ENCODE measurements around the gene GRIN2A.

The GRIN2A gene

GRCh38 chr16:9766891-9767290, 415.3 kb downstream of the GRIN2A start:
- no peak for DNase-seq (ENCODE audit: low read depth in 2 of 2)

DNA sequence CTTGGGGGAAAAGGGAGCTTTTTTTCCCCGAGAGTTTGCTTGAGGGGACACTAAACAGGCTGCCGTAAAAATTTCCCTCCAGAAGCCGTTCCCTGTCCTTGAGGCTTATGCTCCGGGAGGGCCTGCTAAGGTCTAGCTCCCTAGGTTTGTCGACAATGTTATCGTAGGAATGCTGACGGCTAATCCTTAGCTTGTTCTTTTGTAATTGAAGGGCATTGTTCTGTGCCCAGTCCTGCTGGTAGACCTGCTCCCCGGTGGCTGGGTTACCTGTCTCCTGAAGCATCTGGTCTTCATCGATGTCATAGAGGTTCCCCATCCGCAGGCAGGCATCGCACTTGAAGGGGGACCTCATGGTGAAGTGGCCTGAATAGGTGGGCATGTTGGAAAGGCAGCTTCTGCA, 418.7 kb downstream of the GRIN2A start:
- no peak for DNase-seq (ENCODE audit: low read depth in 2 of 2)

GRCh38 chr16:9761870-9762269, 420.4 kb downstream of the GRIN2A start:
- no peak for DNase-seq (ENCODE audit: low read depth in 2 of 2)

- DNase-seq (ENCODE audit: low read depth in 2 of 2), result no peak
These were observed 424.5 kb downstream of the GRIN2A start for GRCh38 chr16:9757687-9758086.

DNA sequence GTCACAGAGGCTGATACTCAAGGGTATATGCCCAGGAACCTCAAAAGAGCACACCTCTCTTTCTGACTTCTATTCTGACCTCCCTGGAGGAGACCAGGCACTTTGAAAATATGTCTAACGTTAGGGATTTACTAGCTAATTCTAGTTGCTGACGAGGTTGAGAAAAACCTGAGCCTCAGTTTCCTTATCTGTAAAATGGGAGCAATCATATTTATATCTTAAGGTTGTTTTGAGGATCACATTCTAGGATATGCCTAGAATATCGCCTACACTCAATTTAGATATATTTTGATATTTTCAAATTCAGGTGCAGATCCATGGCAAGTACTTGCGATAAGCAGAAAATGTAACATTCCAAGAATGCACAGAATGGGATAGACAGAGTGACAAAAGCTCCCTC, 425.8 kb downstream of the GRIN2A start:
- no peak for DNase-seq (ENCODE audit: low read depth in 2 of 2)

GRCh38 chr16:9755081-9755480, 427.1 kb downstream of the GRIN2A start:
- no peak for DNase-seq (ENCODE audit: low read depth in 2 of 2)

DNA sequence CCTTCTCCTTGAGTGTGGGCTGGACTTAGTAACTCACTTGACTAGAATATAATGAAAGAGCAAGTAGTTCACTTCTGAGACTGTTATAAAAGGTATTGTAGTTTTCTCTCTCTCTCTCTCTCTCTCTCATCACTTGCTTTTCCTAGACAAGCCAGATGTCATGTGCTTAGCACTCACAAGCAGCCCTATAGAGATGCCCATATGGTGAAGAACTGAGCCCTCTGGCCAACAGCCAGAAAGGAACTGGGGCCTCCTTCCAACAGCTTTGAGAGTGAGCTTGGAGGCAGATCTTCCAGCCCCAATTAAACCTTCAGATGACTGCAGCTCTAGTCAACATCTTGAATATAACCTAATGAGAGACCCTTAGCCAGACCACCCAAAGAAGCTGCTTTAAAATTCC, 440.5 kb downstream of the GRIN2A start:
- no peak for DNase-seq (ENCODE audit: low read depth in 2 of 2)

DNA sequence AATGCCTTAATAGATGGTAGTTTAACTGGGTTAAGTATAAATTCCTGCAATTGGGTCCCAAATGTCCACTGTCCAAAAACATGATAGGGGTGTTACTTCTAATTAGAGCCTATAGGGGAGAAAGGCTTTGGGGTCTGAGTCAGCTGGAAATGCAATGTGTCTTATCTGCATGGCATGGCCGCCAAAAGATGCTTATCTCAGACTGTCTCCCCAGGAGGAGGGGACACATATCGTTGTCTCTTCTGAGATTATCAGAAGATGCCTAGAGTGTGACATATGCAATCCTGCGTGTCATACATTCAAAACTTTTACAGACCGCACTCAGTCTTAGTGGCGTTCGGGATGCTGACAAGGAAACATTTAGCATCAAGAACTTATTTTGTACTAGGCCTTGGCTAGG, 442.9 kb downstream of the GRIN2A start:
- no peak for DNase-seq (ENCODE audit: low read depth in 2 of 2)

- no peak for DNase-seq (ENCODE audit: low read depth in 2 of 2)
These were observed 443.5 kb downstream of the GRIN2A start for GRCh38 chr16:9738690-9739089.

DNA sequence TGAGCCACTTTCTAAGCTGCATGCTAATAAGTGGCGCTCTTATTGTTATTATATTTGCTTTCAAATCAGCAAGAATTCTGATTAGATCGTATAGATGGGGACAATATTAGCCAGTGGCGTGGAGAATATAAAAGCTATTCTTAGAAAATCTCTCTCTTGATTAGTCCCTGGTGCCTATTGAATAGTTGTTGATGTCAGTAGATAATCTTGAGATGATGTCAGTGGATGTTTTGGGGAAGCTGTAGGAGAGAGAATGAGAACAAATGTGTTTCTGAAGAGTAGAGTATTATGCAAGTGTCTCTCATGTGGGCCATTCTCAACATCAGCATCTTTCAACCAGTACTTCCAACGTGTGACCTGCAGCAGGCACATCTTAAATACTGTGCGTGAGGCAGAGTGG, 445.7 kb downstream of the GRIN2A start:
- no peak for DNase-seq (ENCODE audit: low read depth in 2 of 2)

GRCh38 chr16:9723136-9723535, 459.1 kb downstream of the GRIN2A start:
- no peak for DNase-seq (ENCODE audit: low read depth in 2 of 2)

- DNase-seq (ENCODE audit: low read depth in 2 of 2), result no peak
These were observed 468.3 kb downstream of the GRIN2A start for GRCh38 chr16:9713907-9714306.

DNA sequence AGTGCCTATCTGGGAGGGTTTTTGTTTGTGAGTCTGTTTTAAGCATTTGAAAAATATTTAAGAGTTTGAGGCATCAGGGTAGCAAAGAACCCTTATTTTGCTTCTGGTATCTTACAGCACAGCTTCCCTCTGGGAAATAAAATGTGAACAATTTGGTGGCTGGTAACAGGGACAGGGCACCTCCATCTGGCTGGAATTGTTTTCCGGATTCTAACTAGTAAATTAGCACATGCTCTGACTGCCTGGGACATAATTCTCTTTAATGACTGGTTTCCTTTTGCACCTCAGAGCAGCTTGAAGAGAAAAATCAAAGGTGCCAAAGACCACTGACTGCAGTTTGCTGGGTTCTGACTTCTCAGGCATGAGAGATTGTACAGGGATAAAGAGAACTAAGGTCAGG, 469.1 kb downstream of the GRIN2A start:
- no peak for DNase-seq (ENCODE audit: low read depth in 2 of 2)

GRCh38 chr16:9708972-9709620, 473.1 kb downstream of the GRIN2A start:
- no peak for DNase-seq (ENCODE audit: low read depth in 2 of 2)

DNA sequence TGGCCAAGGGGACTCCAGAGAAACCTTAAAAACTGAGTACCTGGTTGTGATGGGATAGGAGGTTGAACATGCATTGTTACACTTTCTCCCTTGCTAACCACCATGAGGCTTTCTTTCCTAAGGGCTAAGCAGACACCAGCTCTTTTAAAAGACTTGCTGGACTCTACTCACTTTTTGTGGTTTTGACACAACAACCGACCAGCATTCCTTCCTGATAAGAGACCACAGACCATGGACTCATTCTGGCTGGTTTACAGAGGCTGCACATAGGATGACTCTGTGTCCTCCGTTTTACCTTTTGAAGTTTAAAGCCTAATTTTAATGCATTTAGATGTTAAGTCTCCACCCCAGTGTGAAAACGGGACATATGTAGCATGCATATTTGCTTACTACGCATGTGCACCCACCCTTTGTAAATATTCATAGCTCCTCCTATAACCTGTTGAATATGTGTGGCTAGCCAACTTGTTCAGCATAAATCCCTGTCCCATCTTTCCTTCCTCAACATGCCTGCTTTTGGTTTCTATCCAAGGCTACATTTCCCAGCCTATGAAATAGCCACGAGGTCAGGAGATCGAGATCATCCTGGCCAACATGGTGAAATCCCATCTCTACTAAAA, 475.9 kb downstream of the GRIN2A start:
- DNase-seq (ENCODE audit: low read depth in 2 of 2), result no peak

GRCh38 chr16:9703731-9704130, 478.5 kb downstream of the GRIN2A start:
- no peak for DNase-seq (ENCODE audit: low read depth in 2 of 2)

Measured in stimulated activated CD8-positive, alpha-beta memory T cell treated with anti-CD3 and anti-CD28 coated beads, Interleukin-15, amount 100 ng/mL, for 4 hours (primary cell).